SK-N-SH (cell line): ENCODE data around the gene DCBLD1.

Source experiments
- CHD2 ChIP-seq: fragments of 150-350 bp; IDR thresholded peaks from 2 replicates; pipeline ENCODE4 v1.6.1; 2018; ENCODE audit warnings: low read length; ENCODE audit not compliant: partially characterized antibody
- ELF1 ChIP-seq: IDR thresholded peaks from 2 replicates; pipeline ENCODE4 v1.4.0; 2012
- EP300 ChIP-seq, 2 experiments: IDR thresholded peaks; 2 replicates each; pipeline versions ENCODE4 v1.4.0 to v1.6.1; 2012; ENCODE audit warnings: borderline replicate concordance in 1 of 2, low read depth in 1 of 2, low read length in 1 of 2
- GABPA ChIP-seq: IDR thresholded peaks from 2 replicates; pipeline ENCODE4 v1.4.0; 2012; ENCODE audit warnings: low read depth, mild to moderate bottlenecking
- NFIC ChIP-seq: IDR thresholded peaks from 2 replicates; pipeline ENCODE4 v1.4.0; 2012; ENCODE audit warnings: borderline replicate concordance
- NRF1 ChIP-seq: IDR thresholded peaks from 2 replicates; pipeline ENCODE4 v1.6.1; 2012; ENCODE audit warnings: low read depth, mild to moderate bottlenecking, low read length
- POLR2AphosphoS5 ChIP-seq: IDR thresholded peaks from 2 replicates; pipeline ENCODE4 v1.6.1; 2012; ENCODE audit warnings: low read depth, low read length
- TEAD4 ChIP-seq: IDR thresholded peaks from 2 replicates; pipeline ENCODE4 v1.4.0; 2012; ENCODE audit warnings: mild to moderate bottlenecking, borderline replicate concordance; ENCODE audit not compliant: insufficient read depth
- TF ChIP-seq, protein P1 (sequence below): fragments of 200-600 bp; sonication (generic); IDR thresholded peaks from 2 replicates; pipeline ENCODE4 v1.6.1; 2017; ENCODE audit warnings: antibody characterized with exemption, mild to moderate bottlenecking, moderate library complexity

DNA sequence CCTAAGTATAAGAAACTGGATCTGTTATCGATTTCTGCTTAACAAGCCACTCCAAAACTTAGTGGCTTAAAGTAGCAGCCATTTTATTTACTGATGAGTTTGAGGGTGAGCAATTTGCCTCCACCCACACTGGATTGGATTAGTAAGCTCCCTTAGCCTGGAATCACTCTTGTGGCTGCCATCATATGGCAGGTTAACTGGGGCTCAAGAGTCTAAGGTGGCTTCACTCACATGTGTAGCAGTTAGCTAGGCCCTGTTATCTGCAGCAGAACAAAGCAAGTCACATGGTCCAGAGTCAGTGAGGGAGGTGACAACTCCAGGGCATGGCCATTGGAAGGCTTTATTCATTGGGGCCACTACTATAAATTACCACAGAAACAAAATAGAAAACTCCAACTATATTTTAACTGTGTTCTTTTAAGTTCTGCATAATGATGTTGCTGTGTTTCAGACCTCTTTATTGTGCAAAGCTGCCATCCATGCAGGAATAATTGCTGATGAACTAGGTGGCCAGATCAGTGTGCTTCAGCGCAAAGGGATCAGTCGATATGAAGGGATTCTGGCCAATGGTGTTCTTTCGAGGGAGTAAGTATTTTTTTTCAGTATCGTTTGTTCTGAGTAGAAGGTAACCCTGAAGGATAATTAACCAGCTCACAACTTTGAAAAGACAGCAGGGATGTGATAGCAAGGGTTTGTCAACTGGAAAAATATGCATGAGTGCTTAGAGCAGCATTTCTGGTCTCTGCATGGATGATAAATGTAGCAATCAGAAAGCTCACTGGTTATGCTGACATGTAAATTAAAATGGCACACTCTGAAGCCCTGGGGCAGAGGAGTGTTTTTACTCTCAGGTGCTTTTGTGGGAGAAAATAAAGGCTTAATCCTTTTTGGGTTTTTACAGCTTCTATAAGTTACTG lies 49.6 kb downstream of the DCBLD1 start:
- TF ChIP-seq EP300 (IDR thresholded peaks at IDR 0.05; ENCODE audit: borderline replicate concordance in 1 of 2, low read depth in 1 of 2, low read length in 1 of 2) (no peak), TEAD4 (no peak), POLR2AphosphoS5 (no peak), CHD2 (no peak), NRF1 (no peak), NFIC (no peak), ELF1 (no peak), GABPA (no peak)
- TF ChIP-seq, protein P1, sequence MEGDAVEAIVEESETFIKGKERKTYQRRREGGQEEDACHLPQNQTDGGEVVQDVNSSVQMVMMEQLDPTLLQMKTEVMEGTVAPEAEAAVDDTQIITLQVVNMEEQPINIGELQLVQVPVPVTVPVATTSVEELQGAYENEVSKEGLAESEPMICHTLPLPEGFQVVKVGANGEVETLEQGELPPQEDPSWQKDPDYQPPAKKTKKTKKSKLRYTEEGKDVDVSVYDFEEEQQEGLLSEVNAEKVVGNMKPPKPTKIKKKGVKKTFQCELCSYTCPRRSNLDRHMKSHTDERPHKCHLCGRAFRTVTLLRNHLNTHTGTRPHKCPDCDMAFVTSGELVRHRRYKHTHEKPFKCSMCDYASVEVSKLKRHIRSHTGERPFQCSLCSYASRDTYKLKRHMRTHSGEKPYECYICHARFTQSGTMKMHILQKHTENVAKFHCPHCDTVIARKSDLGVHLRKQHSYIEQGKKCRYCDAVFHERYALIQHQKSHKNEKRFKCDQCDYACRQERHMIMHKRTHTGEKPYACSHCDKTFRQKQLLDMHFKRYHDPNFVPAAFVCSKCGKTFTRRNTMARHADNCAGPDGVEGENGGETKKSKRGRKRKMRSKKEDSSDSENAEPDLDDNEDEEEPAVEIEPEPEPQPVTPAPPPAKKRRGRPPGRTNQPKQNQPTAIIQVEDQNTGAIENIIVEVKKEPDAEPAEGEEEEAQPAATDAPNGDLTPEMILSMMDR = no peak
